ENCODE measurements around the gene SERPINA5. TPM values are rescaled to one million over a fixed set of nuclear protein-coding genes. Genes with fewer than 3 reads are reported as not detected.

SERPINA5 gene
- total and polyA plus RNA-seq, 2 of the 13 experiments (the other 11 are each of a cell fraction or from before 2014, with no cell fraction given): 449 to 498 TPM

- peak; percentile 40; the same call in 1 of the 2 replicates for TF ChIP-seq ZBTB4 (CRISPR knock-in tag; IDR thresholded peaks at IDR 0.05; ENCODE audit: borderline replicate concordance)
- TF ChIP-seq YY1 (IDR thresholded peaks at IDR 0.05; ENCODE audit: insufficient read depth, insufficient replicate concordance, low read depth, low read length): peak; percentile 10
- peak; percentile 28; the same call in 1 of the 2 replicates for TF ChIP-seq ZNF772 (CRISPR knock-in tag; IDR thresholded peaks at IDR 0.05)
- no peak for TF ChIP-seq ZNF552 (CRISPR knock-in tag; IDR thresholded peaks at IDR 0.05; ENCODE audit: borderline replicate concordance)
- no peak for TF ChIP-seq ADNP (CRISPR knock-in tag; IDR thresholded peaks at IDR 0.05)
- peak; percentile 24; the same call in 1 of the 2 replicates for TF ChIP-seq ZBTB7B (CRISPR knock-in tag; IDR thresholded peaks at IDR 0.05)
- 0 out of 2 replicates have a peak, but pooled peaks have one; percentile 30 for TF ChIP-seq NR2F2 (IDR thresholded peaks at IDR 0.05; ENCODE audit: borderline replicate concordance, low read depth)
- TF ChIP-seq FOSL1 (CRISPR knock-in tag; IDR thresholded peaks at IDR 0.05; ENCODE audit: borderline replicate concordance): no peak
- TF ChIP-seq ZNF331 (CRISPR knock-in tag; IDR thresholded peaks at IDR 0.05): peak; percentile 52; the same call in 1 of the 2 replicates
- 0 out of 2 replicates have a peak, but pooled peaks have one; percentile 25 for TF ChIP-seq BCL3 (CRISPR knock-in tag; IDR thresholded peaks at IDR 0.05)
- TF ChIP-seq ZSCAN21 (CRISPR knock-in tag; IDR thresholded peaks at IDR 0.05; ENCODE audit: borderline replicate concordance): peak; percentile 61; the same call in 1 of the 2 replicates
- no peak for TF ChIP-seq ZNF674 (CRISPR knock-in tag; IDR thresholded peaks at IDR 0.05; ENCODE audit: low read depth)
- peak; percentile 79; the same call in 1 of the 2 replicates for TF ChIP-seq MTA1 (CRISPR knock-in tag; IDR thresholded peaks at IDR 0.05; ENCODE audit: borderline replicate concordance)
- TF ChIP-seq HIC2 (CRISPR knock-in tag; IDR thresholded peaks at IDR 0.05; ENCODE audit: low read depth): peak; percentile 88; the same call in 1 of the 2 replicates
- TF ChIP-seq ZNF768 (CRISPR knock-in tag; IDR thresholded peaks at IDR 0.05): peak; percentile 22; the same call in 1 of the 2 replicates
- TF ChIP-seq TERF1 (CRISPR knock-in tag; IDR thresholded peaks at IDR 0.05): no peak
- TF ChIP-seq PITX1 (CRISPR knock-in tag; IDR thresholded peaks at IDR 0.05): peak; percentile 48; the same call in 1 of the 2 replicates
- TF ChIP-seq ZNF296 (CRISPR knock-in tag; conservative IDR thresholded peaks at IDR 0.05): peak; percentile 87; the same call in 1 of the 2 replicates
- 0 out of 2 replicates have a peak, but pooled peaks have one; percentile 71 for TF ChIP-seq KDM3A (CRISPR knock-in tag; IDR thresholded peaks at IDR 0.05; ENCODE audit: low read depth)
- TF ChIP-seq ZNF747 (CRISPR knock-in tag; IDR thresholded peaks at IDR 0.05; ENCODE audit: borderline replicate concordance): 0 out of 2 replicates have a peak, but pooled peaks have one; percentile 17
These were observed 11.7 kb upstream of the SERPINA5 start (continued) for GRCh38 chr14:94569381-94570001.
